Central memory CD8-positive, alpha-beta T cell (primary cell): ENCODE results near the gene STIP1.
"Not testable (repeated sequence)": the region's sequence is repeated elsewhere in the genome, so short reads cannot be mapped to it uniquely, and the experiment has no call there.

Experiments
- ATAC-seq: fragments of 150-1000 bp; cut with Tn5 transposase; replicated peaks from 2 replicates; pipeline ENCODE4 v1.10.0; 2022; ENCODE audit warnings: mild to moderate bottlenecking, moderate FRiP score, moderate number of reproducible peaks; ENCODE audit not compliant: poor library complexity, severe bottlenecking; ENCODE audit errors: extremely low read depth
- DNase-seq, 2 donors: peaks; one replicate each; pipeline ENCODE4 v3.0.0; 2021; ENCODE audit warnings: low spot score in 2 of 2
- H3K27ac Mint-ChIP-seq: one replicate; pipeline ENCODE4 v1.8.0; 2022; ENCODE audit warnings: low read depth, mild to moderate bottlenecking, moderate library complexity, mixed read lengths
- H3K27me3 Mint-ChIP-seq: one replicate; pipeline ENCODE4 v1.8.0; 2022; ENCODE audit warnings: mixed read lengths
- H3K36me3 Mint-ChIP-seq: one replicate; pipeline ENCODE4 v1.8.0; 2022; ENCODE audit warnings: mild to moderate bottlenecking, moderate library complexity, mixed read lengths; ENCODE audit not compliant: insufficient read depth
- H3K4me1 Mint-ChIP-seq: one replicate; pipeline ENCODE4 v1.8.0; 2022; ENCODE audit warnings: mixed read lengths
- H3K4me3 Mint-ChIP-seq: one replicate; pipeline ENCODE4 v1.8.0; 2022; ENCODE audit warnings: mild to moderate bottlenecking, moderate library complexity, mixed read lengths
- H3K9me3 Mint-ChIP-seq: one replicate; pipeline ENCODE4 v1.8.0; 2022; ENCODE audit warnings: mixed read lengths

The STIP1 gene

DNA sequence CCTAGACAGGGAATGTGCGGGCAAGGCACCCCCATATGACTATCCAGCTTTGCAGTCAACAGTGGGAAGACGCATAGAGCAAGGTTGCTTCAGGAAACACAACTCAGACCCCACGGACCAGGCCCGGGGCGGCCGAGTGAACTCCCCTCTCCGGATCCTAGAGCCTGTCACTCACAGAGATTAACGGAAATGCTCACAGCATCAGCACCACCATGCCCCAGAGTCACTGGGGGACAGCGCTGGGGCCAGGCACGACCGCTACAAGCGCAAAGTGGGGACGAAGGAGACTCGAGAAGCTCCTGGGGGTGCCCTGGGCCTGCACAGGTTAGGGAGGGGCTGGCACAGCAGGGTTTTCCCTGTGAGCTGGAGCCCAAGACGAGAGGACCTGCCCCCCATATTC lies 35.9 kb upstream of the STIP1 start:
- H3K27ac Mint-ChIP-seq = no peak overlapping the region
- peaks cover 1% of the 10 kb centered on the region for H3K36me3 Mint-ChIP-seq
- peaks cover 17% of the 10 kb centered on the region for H3K4me1 Mint-ChIP-seq
- H3K4me3 Mint-ChIP-seq = no peak overlapping the region
- no peak for ATAC-seq
- H3K9me3 Mint-ChIP-seq = no peaks in the 10 kb centered on the region
- DNase-seq = no peak
- no peaks in the 10 kb centered on the region for H3K27me3 Mint-ChIP-seq

DNA sequence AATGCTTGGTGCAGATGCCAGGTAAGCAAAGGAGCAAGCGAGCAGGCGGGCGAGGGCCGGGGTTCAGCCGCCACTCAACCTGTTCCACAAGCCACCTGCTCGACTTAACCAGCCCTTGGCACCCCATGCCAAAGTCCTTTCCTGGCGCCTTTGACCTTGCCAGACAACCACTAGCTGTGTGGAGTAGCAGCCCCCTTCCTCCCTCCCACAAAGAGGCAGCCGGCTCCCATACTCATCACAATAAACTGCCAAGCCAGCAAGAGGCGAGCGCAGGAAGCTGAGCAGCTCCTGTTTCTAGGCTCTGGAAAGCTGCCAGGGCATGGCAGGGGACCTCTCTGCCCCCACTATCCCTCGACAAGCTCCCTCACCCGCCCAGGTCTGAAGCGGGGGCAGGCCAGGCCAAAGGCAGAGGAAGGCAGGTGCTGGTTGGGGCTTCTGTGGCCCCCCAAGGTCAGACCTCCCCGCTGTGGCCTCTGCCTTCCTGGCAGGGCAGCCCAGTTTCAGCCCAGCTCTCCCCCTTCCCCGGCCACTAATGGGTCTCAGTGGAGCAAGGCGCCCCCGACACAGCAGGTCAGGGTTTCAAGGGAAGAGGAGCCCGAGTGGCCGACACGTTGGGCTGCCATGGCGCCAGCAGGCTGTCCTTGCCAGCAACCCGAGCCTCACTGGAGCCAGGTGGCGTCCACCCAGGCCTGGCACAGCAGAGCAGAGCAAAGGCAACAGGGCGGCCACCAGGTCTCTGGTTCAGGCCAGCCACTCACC lies 35.3 kb upstream of the STIP1 start:
- ATAC-seq = no peak
- Mint-ChIP-seq H3K4me3 (no peak overlapping the region), H3K9me3 (no peaks in the 10 kb centered on the region), H3K27me3 (no peaks in the 10 kb centered on the region), H3K36me3 (peaks cover 1% of the 10 kb centered on the region), H3K27ac (no peak overlapping the region), H3K4me1 (peaks cover 17% of the 10 kb centered on the region)
- DNase-seq = no peak

DNA sequence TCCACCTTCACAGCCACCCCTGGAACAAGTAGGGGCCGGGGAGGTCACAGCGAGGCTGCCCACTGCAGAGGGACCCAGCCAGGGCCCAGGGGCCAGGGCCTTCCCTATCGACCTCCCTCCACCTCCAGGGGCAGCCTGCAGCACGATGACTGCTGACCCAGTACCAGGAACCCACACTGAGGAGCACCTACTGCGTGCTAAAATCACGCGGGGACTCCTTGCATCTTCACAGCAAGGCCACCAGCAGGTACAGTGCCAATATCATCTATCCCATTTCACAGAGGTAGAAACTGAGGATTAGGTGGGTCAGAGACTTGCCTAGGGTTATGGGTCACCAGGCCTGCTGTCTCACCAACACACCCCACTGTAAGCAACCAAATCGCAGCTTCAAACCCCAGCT lies 34.6 kb upstream of the STIP1 start:
- Mint-ChIP-seq H3K4me3 (no peak overlapping the region), H3K36me3 (peaks cover 1% of the 10 kb centered on the region), H3K27ac (no peak overlapping the region), H3K4me1 (peaks cover 17% of the 10 kb centered on the region), H3K9me3 (no peaks in the 10 kb centered on the region), H3K27me3 (no peaks in the 10 kb centered on the region)
- no peak for DNase-seq
- ATAC-seq = no peak

DNA sequence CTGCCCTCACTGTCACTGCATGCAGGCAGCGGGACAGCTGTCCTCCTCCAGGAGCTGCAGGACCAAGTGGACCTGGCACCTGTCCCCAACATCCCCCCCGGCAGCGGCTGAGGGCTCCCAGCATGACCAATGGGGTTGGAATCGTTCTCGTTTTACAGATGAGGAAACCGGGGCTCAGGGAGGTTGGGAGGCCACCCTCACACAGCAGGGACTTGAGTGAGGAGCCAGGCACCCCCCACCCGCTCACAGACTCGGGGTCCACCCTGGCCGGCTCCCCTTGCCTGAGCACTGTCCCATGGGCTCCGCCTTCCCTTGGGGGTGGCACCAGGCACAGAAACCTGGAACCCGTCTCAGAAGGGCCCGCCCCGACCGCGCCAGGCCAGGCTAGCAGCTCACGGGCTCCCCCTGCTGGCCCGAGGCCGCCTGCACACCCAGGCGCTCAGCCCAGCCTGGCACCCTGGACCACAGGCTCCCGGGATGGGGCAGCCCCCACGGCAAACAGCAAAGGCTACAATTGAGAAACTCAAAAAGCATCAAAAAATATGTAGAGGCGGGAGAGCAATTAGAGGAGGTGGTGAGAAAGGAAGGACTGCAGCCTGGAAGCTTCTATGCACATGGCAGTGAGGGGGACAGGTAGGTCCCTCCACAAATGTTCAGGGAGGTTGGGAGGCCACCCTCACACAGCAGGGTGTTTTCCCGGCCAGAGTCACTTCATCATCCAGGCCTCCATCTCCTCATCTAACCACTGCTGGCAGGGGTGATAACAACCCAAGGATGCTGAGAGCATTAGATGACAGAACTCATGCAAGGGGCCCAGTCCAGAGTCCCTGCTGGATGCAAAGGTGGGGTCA lies 32.9 kb upstream of the STIP1 start:
- no peaks in the 10 kb centered on the region for H3K27me3 Mint-ChIP-seq
- H3K9me3 Mint-ChIP-seq = no peaks in the 10 kb centered on the region
- H3K27ac Mint-ChIP-seq = no peak overlapping the region
- no peak overlapping the region for H3K4me3 Mint-ChIP-seq
- peaks cover 11% of the 10 kb centered on the region for H3K4me1 Mint-ChIP-seq
- DNase-seq = peak; percentile 48 to 69
- peaks cover 1% of the 10 kb centered on the region for H3K36me3 Mint-ChIP-seq
- peak; percentile 84 for ATAC-seq

DNA sequence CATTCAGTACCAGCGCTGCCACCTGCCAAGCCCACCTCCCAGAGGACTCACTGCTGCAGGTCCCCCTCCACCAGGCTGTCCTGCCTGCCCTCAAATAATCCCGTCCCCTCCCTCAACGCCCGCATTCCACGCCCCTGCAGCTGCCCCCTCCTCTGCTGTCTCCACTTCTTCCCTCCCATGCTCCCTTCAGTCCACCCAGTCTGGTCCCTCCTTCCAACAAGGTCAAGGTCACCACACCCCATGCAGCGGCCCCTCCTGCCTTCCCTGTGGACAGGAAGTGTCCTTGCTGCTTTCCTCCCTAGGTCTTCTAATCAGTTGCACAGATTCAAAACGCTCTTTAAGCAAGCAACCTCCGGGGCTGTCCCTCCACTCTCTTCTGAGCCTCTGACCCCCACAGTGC lies 32.2 kb upstream of the STIP1 start:
- no peak overlapping the region for H3K27ac Mint-ChIP-seq
- ATAC-seq (no peak), DNase-seq (no peak)
- H3K9me3 Mint-ChIP-seq = no peaks in the 10 kb centered on the region
- H3K36me3 Mint-ChIP-seq = peaks cover 1% of the 10 kb centered on the region
- peaks cover 5% of the 10 kb centered on the region for H3K4me1 Mint-ChIP-seq
- no peaks in the 10 kb centered on the region for H3K27me3 Mint-ChIP-seq
- no peak overlapping the region for H3K4me3 Mint-ChIP-seq

DNA sequence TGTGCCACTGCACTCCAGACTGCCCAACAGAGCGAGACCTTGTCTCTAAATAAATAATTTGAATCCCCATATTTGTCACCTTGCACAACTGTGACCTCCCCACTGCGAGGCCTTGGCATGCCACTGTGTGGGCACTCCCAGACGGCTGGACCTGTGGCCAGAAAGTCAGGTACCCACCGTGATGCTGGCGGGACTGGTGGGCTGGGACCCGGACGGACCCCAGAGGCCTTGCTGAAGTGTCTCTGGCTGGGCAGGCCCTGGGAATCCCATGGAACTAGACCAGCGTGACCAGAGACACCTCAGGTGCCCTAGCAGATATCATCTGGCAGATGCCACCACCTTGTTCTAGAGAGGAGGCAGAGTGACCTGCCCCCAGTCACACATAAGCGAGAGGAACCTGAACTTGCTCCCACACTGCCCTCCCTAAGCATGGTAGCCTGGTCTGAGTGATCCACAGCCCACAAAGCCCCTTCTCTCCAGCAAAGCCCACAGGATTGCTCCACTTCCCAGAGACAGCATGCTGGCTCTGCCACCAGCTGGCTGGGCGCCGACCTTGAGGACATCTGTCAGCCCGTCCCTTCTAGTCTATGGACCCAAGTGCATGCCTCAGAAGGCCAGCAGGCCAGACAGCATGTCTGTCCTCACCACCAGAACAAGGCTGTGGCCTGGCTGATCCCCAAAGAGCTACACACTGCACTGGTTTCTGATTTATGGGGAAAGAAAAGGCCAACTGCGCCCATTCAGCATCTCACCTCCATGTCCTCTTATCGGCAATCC lies 29.5 kb upstream of the STIP1 start:
- ATAC-seq (no peak), DNase-seq (no peak)
- no peaks in the 10 kb centered on the region for H3K27me3 Mint-ChIP-seq
- H3K27ac Mint-ChIP-seq = no peak overlapping the region
- H3K4me1 Mint-ChIP-seq = peaks cover 5% of the 10 kb centered on the region
- H3K9me3 Mint-ChIP-seq = no peaks in the 10 kb centered on the region
- no peak overlapping the region for H3K4me3 Mint-ChIP-seq
- peaks cover 1% of the 10 kb centered on the region for H3K36me3 Mint-ChIP-seq

DNA sequence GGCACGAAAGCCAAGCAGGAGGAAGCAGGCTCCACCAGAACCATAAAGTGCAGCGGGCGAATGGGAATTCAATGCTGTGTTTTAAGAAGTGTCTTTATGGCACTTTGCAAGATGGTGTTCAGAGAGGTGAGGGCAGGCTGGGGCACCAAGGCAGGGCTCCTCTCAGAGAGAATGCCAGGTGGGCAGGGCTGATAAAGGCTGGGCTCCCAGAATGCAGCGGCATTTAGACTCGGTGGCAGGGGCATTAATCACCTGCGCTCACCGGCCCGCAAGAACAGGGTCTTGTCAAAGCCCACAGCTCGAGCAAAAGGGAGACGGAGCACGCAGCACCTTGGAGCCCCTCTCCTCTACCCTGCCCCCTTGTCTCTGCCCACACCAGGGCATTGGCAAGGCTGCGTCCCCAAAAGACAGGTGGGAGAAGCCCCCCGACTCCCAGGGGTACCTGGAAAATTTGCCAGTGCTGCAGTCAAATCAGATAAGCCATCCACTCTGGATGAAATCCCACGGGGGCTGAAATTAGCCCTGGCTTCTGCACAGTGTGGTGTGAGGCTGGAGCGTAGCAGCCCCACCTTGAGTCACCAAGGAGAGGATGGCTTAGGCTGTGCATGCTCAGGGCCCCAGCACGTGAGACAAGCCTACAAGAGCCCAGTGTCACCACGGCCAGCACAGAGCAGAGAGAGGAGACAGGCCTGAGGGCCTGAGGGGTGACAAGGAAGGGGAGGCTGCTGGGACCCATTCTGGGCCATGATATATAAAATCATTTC lies 28.2 kb upstream of the STIP1 start:
- H3K9me3 Mint-ChIP-seq = no peaks in the 10 kb centered on the region
- peaks cover 5% of the 10 kb centered on the region for H3K4me1 Mint-ChIP-seq
- no peak for DNase-seq
- no peaks in the 10 kb centered on the region for H3K27me3 Mint-ChIP-seq
- ATAC-seq = no peak
- no peak overlapping the region for H3K4me3 Mint-ChIP-seq
- H3K36me3 Mint-ChIP-seq = peaks cover 1% of the 10 kb centered on the region
- no peak overlapping the region for H3K27ac Mint-ChIP-seq

DNA sequence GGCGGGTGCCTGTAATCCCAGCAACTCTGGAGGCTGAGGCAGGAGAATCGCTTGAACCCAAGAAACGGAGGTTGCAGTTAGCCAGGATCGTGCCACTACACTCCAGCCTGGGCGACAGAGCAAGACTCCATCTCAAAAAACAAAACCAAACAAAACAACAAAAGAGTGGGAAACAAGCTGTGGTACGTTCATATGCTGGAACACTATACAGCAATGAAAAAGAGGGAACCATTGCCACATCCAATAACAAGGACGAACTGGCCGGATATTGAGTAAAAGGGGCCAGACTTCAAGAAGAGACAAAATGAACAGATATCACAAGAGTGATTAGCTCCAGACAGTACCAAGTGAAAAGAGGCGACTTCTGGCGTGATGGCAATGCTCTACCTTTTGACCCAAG lies 24.9 kb upstream of the STIP1 start:
- ATAC-seq = no peak
- Mint-ChIP-seq H3K27me3 (no peaks in the 10 kb centered on the region), H3K9me3 (no peaks in the 10 kb centered on the region), H3K36me3 (no peaks in the 10 kb centered on the region), H3K4me3 (no peak overlapping the region), H3K27ac (no peak overlapping the region), H3K4me1 (peaks cover 8% of the 10 kb centered on the region)
- DNase-seq = no peak

DNA sequence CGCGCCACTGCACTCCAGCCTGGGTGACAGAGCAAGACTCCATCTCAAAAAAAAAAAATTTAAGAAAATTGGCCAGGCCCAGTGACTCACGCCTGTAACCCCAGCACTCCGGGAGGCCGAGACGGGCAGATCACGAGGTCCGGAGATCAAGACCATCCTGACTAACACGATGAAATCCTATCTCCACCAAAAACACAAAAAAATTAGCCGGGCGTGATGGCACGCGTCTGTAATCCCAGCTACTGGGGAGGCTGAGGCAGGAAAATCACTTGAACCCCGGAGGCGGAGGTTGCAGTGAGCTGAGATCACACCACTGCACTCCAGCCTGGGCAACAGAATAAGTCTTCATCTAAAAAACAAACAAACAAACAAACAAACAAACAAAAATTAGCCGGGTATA lies 23.2 kb upstream of the STIP1 start:
- H3K36me3 Mint-ChIP-seq, DNase-seq: not testable (repeated sequence)
- peaks cover 14% of the 10 kb centered on the region for H3K4me1 Mint-ChIP-seq

DNA sequence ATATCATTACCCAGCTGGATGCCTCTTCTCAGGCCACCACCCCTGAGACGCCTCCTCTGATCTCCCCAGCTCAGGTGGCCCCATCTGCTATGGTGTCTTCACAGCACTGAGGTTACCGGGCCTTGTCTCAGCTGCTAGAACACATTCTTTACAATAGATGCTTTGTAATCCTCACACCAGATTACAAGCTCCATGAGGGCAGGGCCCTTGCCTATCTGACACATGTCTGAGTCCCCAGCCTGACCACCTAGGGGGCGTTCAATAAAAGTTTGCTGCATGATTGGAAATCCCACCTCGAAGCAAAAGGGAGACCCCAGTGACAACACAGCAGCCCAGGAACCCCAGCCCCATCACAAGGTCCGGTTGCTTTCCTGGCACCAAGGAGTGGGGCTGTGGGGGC lies 22.0 kb upstream of the STIP1 start:
- Mint-ChIP-seq H3K27me3 (no peaks in the 10 kb centered on the region), H3K4me1 (peaks cover 14% of the 10 kb centered on the region), H3K36me3 (no peaks in the 10 kb centered on the region), H3K9me3 (no peaks in the 10 kb centered on the region), H3K27ac (no peak overlapping the region), H3K4me3 (peak overlapping the region; percentile 78)
- no peak for DNase-seq
- ATAC-seq = no peak

More for the DNA sequence above, 23.2 kb upstream of the STIP1 start:
- ATAC-seq, H3K27me3 Mint-ChIP-seq, H3K27ac Mint-ChIP-seq, H3K4me3 Mint-ChIP-seq, H3K9me3 Mint-ChIP-seq: not testable (repeated sequence)

DNA sequence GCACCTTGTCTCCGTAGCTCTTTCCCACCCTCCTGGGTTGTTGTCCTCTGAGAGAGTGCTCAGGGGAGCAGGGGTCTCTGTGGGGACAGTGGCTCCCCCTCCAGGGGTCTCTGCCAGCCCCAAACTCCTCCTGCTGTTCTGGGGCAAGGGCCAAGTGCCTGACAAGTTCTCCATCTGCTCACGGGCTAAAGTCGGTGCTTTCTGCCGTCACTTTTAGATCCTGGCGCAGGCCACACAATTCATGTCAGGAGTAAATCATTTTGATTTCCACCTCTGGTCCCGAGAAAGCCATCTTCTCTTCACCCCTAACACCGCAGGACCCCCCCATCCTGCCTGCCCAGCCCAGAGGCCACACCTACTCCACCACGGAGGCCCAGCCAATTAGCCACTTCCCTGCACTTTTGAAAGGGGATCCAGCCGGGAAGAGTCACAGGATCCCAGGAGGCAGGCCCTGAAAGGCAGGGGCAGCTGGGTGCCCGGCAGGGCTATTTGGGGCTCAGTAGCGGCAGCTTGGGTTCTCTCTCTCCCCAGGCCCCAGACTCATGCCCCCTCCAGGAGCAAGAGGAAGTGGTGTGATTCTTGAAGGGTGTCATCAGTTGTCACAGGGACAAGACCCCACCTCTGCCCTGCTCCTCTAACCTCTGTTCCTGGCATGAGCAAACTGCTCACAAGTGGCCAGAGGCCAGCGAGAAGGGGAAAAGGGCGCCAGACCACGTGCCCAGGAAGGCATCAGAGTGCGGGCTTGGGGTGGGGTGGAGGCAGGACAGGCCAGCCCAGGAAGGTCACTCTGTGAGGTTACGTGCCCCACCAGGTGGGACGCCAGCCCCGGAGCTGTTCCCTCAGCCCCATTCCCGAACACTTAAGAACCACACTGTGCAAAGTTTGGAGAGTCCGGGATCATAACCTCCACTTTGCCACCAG lies 21.3 kb upstream of the STIP1 start:
- peak overlapping the region; percentile 78 for H3K4me3 Mint-ChIP-seq
- no peaks in the 10 kb centered on the region for H3K27me3 Mint-ChIP-seq
- H3K27ac Mint-ChIP-seq = no peak overlapping the region
- H3K9me3 Mint-ChIP-seq = no peaks in the 10 kb centered on the region
- no peak for DNase-seq
- H3K4me1 Mint-ChIP-seq = peaks cover 14% of the 10 kb centered on the region
- H3K36me3 Mint-ChIP-seq = no peaks in the 10 kb centered on the region
- no peak for ATAC-seq
